ENCODE data around the gene GRIN1. TPM values are rescaled to one million over a fixed set of nuclear protein-coding genes. Genes with fewer than 3 reads are reported as not detected.

Gene GRIN1
- polyA plus RNA-seq, 2 of the 4 experiments (the other 2 are of a cell fraction): 0.13 to 0.45 TPM

DNA sequence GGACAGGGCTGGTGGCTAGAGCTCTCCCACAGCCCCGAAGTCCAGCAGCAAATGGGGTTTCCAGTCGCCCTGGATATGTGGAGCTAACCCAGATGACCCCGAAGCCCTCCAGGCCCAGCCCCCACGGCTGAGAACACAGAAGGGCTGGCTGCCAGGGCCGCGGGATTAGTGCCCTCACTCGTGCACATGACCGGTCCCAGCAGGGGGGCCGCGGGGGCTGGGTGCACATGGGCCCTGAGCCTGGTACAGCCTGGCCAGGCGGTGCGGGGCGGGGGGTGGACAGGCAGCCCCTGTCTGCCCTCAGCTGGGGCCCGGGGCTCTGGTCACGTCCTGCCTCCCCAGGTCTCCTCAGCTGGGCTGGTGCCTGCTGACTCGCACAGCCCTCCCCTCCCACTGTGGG is 55.4 kb downstream of the GRIN1 start (continued):
- TF ChIP-seq ZFP36 (IDR thresholded peaks at IDR 0.05; ENCODE audit: borderline replicate concordance, partially characterized antibody): no peak

DNA sequence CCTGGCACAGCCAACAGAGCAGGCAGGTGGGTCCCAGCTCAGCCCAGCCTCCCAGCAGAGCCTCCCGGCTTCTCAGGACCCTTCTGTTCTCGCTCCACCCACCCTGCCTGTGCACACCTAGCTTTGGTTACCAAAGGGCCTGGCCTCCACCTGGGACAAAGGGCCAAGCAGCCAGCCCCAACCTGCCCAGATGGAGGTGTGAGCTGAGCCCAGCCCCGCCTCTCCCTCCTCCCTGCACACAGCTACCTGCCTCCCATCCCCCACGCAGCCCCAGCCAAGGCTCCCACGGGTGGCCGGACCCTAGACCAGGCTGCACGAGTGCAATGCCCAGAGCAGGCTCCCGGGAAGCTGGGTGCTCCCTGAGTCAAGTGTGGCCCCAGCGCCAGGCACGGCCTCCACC is 56.0 kb downstream of the GRIN1 start:
- Histone ChIP-seq H3K27ac (no peak overlapping the region), H3K4me1 (peaks cover 44% of the 10 kb centered on the region), H3K4me2 (no peak overlapping the region), H3K4me3 (no peak overlapping the region), H3K9me3 (no peaks in the 10 kb centered on the region)
- CTCF ChIA-PET: interaction anchor here (0.8 to 11.5 kb wide), 9 partner anchors 12 to 160 kb away, joined by 3 to 156 read pairs (median 5); partner anchors contain the start of genes LRRC26, RNF224, TMEM210 and TOR4A
- 96% methylated on average over 4 of the region's 10 CpGs for WGBS (ENCODE audit: missing lambda C conversion rate)
- DNase-seq (ENCODE audit: low read depth in 1 of 2, low spot score in 1 of 2) (no peak), ATAC-seq (no peak), FAIRE-seq (no peak)
- POLR2A ChIA-PET: interaction anchor here (0.9 kb wide), 1 partner anchor 66 kb away, joined by 3 read pairs; no protein-coding TSS in a partner anchor
- TF ChIP-seq NFE2L2 (conservative IDR thresholded peaks at IDR 0.05; ENCODE audit: low read length): no peak
- TF ChIP-seq FOSL2 (IDR thresholded peaks at IDR 0.05): no peak
- TF ChIP-seq FOSL2 (CRISPR knock-in tag; IDR thresholded peaks at IDR 0.05): no peak
- TF ChIP-seq NPAS2 (CRISPR knock-in tag; IDR thresholded peaks at IDR 0.05; ENCODE audit: borderline replicate concordance): no peak
- TF ChIP-seq TP53 (CRISPR knock-in tag; IDR thresholded peaks at IDR 0.05): no peak
- TF ChIP-seq HOXB5 (CRISPR knock-in tag; IDR thresholded peaks at IDR 0.05): no peak
- no peak for TF ChIP-seq GATA3 (IDR thresholded peaks at IDR 0.05; ENCODE audit: borderline replicate concordance)
- TF ChIP-seq POLR2A (IDR thresholded peaks at IDR 0.05; ENCODE audit: low read length): no peak
- no peak for TF ChIP-seq EHMT2 (IDR thresholded peaks at IDR 0.05; ENCODE audit: low read depth)
- TF ChIP-seq EP300 (IDR thresholded peaks at IDR 0.05): no peak

DNA sequence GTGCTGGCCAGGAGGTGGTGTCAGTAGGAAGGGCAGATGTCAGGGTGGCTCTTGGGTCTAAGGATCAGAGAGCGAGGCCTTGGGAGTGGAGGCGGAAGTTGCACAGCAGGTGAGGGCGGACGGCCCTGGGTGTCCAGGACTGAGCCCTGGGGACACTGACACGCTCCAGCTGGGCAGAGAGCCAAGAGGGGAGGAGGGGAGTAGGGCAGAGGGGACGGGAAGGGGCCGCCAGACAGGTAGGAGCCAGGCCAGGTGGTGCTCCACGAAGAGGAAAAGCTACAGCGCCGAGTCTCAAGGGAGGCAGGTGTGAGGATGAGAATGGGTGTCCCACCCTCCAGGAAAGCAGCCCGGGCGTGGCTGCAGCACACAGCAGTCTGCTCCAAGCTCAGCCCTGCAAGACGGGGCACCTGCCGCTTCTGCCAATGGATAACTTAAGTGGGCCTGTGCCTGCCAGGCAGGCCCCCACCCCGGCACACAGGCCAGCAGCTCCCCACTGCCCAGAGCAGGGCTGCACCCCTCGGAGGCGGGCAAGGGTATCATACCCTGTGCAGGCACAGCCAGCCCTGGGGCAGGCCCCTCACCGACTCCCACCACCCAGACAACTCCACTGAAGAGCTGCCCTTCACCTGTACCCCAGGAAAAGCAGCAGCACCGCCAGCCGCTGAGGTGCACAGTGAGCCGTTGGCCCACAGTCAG is 56.7 kb downstream of the GRIN1 start:
- TF ChIP-seq RNF2 (IDR thresholded peaks at IDR 0.05; ENCODE audit: borderline replicate concordance, low read depth) (no peak), RARB (CRISPR knock-in tag; IDR thresholded peaks at IDR 0.05) (no peak), ZSCAN20 (CRISPR knock-in tag; IDR thresholded peaks at IDR 0.05) (no peak), NPAS2 (CRISPR knock-in tag; IDR thresholded peaks at IDR 0.05; ENCODE audit: borderline replicate concordance) (no peak), KDM1A (IDR thresholded peaks at IDR 0.05; ENCODE audit: low read depth) (no peak)
- TF ChIP-seq, protein P1, sequence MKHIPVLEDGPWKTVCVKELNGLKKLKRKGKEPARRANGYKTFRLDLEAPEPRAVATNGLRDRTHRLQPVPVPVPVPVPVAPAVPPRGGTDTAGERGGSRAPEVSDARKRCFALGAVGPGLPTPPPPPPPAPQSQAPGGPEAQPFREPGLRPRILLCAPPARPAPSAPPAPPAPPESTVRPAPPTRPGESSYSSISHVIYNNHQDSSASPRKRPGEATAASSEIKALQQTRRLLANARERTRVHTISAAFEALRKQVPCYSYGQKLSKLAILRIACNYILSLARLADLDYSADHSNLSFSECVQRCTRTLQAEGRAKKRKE (CRISPR knock-in tag; IDR thresholded peaks at IDR 0.05; ENCODE audit: low read depth): no peak
- TF ChIP-seq, protein P2, sequence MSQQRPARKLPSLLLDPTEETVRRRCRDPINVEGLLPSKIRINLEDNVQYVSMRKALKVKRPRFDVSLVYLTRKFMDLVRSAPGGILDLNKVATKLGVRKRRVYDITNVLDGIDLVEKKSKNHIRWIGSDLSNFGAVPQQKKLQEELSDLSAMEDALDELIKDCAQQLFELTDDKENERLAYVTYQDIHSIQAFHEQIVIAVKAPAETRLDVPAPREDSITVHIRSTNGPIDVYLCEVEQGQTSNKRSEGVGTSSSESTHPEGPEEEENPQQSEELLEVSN (IDR thresholded peaks at IDR 0.05; ENCODE audit: borderline replicate concordance, low read depth): no peak
- WGBS (ENCODE audit: missing lambda C conversion rate): 66% methylated on average over 16 of the region's 21 CpGs

DNA sequence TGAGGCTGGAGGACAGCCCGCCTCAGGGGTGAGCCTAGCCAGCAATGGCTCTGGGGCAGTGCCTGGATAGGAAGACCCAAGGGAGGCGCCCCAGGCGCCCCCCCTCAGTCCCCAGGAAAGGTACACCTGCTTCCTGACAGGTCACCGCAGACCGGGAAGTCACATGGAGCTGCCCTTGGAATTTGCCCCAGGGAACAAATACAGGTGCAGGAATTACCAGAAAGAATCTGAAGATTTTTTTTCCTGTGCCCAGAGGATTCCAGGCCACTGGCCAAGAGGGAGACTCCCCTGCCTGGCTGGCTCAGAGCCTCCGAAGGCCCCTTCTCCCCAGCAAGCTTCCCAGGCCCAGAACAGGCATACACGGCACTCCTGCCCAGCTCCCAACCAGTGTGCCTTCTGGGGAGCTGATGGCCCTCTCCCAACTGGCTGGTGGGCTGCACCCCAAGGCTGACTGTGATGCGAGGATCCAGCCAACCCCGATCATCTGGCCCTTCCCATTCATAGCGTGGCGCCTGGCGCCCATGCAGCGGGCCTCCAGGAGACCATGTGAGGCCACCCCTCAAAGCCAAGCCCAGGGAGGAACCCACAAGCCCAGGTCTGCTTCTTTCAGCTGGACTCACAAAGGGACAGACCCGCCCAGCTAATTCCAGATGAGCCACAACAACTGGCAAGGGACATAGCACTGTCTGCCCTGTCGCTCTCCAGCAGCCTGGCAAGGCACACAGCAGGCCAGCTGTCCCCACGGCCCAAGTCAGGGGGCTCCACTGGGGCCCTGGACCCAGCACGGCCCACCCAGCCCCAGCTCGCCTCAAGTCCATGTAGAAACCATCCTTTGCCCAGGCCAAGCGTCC is 59.3 kb downstream of the GRIN1 start:
- no peak overlapping the region for H3K27ac ChIP-seq
- H3K9me3 ChIP-seq: no peaks in the 10 kb centered on the region
- ATAC-seq: no peak
- ChIA-PET CTCF (interaction anchor here (1.0 to 5.3 kb wide), 12 partner anchors 9 to 131 kb away, joined by 3 to 32 read pairs (median 4); partner anchors contain the start of genes ANAPC2, CYSRT1, LRRC26 and RNF224), POLR2A (interaction anchor here (0.6 to 1.5 kb wide), 2 partner anchors 9 to 655 kb away, joined by 3 to 11 read pairs; partner anchors contain the start of genes ANAPC2 and SSNA1)
- WGBS (ENCODE audit: missing lambda C conversion rate): 85% methylated on average over 11 of the region's 19 CpGs
- DNase-seq (ENCODE audit: low read depth in 1 of 2, low spot score in 1 of 2): no peak
- H3K4me2 ChIP-seq: peak overlapping the region; percentile 97; the same call in 2 of the 3 replicates
- peaks cover 45% of the 10 kb centered on the region for H3K4me1 ChIP-seq
- H3K4me3 ChIP-seq: no peak overlapping the region
- FAIRE-seq: no peak
- no peak for TF ChIP-seq RARB (CRISPR knock-in tag; IDR thresholded peaks at IDR 0.05)
- TF ChIP-seq FOXS1 (CRISPR knock-in tag; IDR thresholded peaks at IDR 0.05): no peak
- no peak for TF ChIP-seq CBX2 (IDR thresholded peaks at IDR 0.05; ENCODE audit: borderline replicate concordance, low read depth)
- TF ChIP-seq FOSL2 (IDR thresholded peaks at IDR 0.05): no peak
- TF ChIP-seq FOSL2 (CRISPR knock-in tag; IDR thresholded peaks at IDR 0.05): no peak
- no peak for TF ChIP-seq GATA3 (IDR thresholded peaks at IDR 0.05; ENCODE audit: borderline replicate concordance)
- TF ChIP-seq HEYL (CRISPR knock-in tag; IDR thresholded peaks at IDR 0.05): no peak
- no peak for TF ChIP-seq ZFP36 (IDR thresholded peaks at IDR 0.05; ENCODE audit: borderline replicate concordance, partially characterized antibody)

More for the DNA sequence above, 56.7 kb downstream of the GRIN1 start:
- ChIA-PET CTCF (interaction anchor here (1.2 to 11.5 kb wide), 7 partner anchors 9 to 132 kb away, joined by 3 to 156 read pairs (median 5); partner anchors contain the start of genes LRRC26, RNF224, TMEM210 and TOR4A), POLR2A (interaction anchor here (0.9 kb wide), 1 partner anchor 66 kb away, joined by 3 read pairs; no protein-coding TSS in a partner anchor)
- DNase-seq (ENCODE audit: low read depth in 1 of 2, low spot score in 1 of 2) (no peak), ATAC-seq (no peak), FAIRE-seq (no peak)
- H3K9me3 ChIP-seq: no peaks in the 10 kb centered on the region
- H3K27ac ChIP-seq: 0 out of 6 replicates have a peak overlapping the region, but pooled peaks of 1 of the 2 experiments have one; percentile 2
- peaks cover 38% of the 10 kb centered on the region for H3K4me1 ChIP-seq
- H3K4me2 ChIP-seq: 0 out of 3 replicates have a peak overlapping the region, but pooled peaks have one; percentile 3
- H3K4me3 ChIP-seq: no peak overlapping the region
